ENCODE results near the gene BUD31.

The BUD31 gene

DNA sequence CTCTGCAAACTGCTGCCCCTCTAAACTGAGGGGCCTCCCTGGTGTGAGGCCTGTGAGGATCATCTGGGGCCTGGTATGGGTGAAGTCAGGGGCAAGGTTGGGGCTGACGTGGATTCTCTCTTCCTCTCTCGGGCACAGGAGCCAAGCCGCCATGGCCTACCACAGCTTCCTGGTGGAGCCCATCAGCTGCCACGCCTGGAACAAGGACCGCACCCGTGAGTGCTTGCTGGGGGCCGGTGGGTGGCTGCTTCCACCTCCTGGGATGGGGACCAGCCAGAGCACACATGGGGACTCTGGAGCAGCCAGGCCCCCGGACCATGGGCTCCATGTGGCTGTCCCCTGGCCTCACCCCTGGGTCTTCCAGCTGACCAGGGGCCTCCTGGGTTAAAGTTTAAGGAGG, 23.2 kb upstream of the BUD31 start:
- TF ChIP-seq ZNF768 (tag by site-specific recombination; IDR thresholded peaks at IDR 0.05), result no peak
- peak; percentile 35; the same call in 1 of the 2 replicates for TF ChIP-seq GLIS2 (tag by site-specific recombination; IDR thresholded peaks at IDR 0.05)
- CTCF ChIA-PET, result interaction anchor here (0.6 to 1.3 kb wide), 2 partner anchors 73 to 1479 kb away, joined by 3 to 4 read pairs; no protein-coding TSS in a partner anchor
- no peak overlapping the region for H3K27ac ChIP-seq (ENCODE audit: extremely low read depth, low read depth, low read length)
- peaks cover 4 to 24% of the 10 kb centered on the region in 2 experiments; a peak in 2 of 3 replicates for H3K36me3 ChIP-seq (ENCODE audit: control insufficient read depth in 2 of 2, insufficient read depth in 1 of 2, low read length in 2 of 2)
- no peaks in the 10 kb centered on the region for H3K9me3 ChIP-seq (ENCODE audit: control insufficient read depth, insufficient read depth, low read depth, low read length)
- H3K4me1 ChIP-seq (ENCODE audit: control insufficient read depth, insufficient read depth, low read length), result no peaks in the 10 kb centered on the region
- POLR2A ChIA-PET, result interaction anchor here (0.5 kb wide), 1 partner anchor 20 kb away, joined by 3 read pairs; no protein-coding TSS in a partner anchor
- no peak overlapping the region for H3K4me3 ChIP-seq (ENCODE audit: low read depth, low read length)

DNA sequence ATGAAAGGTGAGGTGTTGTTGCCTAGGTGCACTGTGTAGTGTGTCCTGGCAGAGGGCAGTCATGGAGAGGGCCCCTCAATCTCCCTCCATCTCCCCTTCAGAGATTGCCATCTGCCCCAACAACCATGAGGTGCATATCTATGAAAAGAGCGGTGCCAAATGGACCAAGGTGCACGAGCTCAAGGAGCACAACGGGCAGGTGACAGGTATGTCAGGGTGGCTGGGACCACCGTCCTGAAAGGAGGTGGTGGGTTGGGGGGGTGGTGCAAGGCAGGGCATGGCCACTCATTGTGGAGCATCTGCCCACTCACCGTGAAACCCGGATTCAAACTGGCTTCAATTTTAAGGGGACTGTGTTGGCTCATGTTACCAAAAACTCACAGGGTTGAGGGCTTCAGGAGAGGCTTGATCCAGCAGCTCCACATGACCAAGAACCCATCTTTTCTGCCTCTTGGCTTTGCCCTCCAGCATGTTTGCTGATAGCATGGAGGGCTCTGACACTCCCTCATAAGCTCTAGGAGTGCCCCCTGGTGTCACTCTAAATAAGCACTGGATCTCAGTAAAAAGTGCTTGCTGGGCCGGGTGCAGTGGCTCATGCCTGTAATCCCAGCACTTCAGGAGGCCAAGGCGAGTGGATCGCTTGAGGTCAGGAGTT, 22.1 kb upstream of the BUD31 start:
- no peak overlapping the region for H3K4me3 ChIP-seq (ENCODE audit: low read depth, low read length)
- no peak overlapping the region for H3K27ac ChIP-seq (ENCODE audit: extremely low read depth, low read depth, low read length)
- H3K36me3 ChIP-seq (ENCODE audit: control insufficient read depth in 2 of 2, insufficient read depth in 1 of 2, low read length in 2 of 2), result peaks cover 12 to 29% of the 10 kb centered on the region in 2 experiments; a peak in 2 of 3 replicates
- POLR2A ChIA-PET, result no interaction called here
- CTCF ChIA-PET, result interaction anchor here (0.6 to 1.7 kb wide), 7 partner anchors 9 to 107 kb away, joined by 3 to 10 read pairs (median 3); no protein-coding TSS in a partner anchor
- H3K4me1 ChIP-seq (ENCODE audit: control insufficient read depth, insufficient read depth, low read length), result no peaks in the 10 kb centered on the region
- no peaks in the 10 kb centered on the region for H3K9me3 ChIP-seq (ENCODE audit: control insufficient read depth, insufficient read depth, low read depth, low read length)
- TF ChIP-seq, protein P1, sequence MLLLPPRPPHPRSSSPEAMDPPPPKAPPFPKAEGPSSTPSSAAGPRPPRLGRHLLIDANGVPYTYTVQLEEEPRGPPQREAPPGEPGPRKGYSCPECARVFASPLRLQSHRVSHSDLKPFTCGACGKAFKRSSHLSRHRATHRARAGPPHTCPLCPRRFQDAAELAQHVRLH (tag by site-specific recombination; IDR thresholded peaks at IDR 0.05), result 0 out of 2 replicates have a peak, but pooled peaks have one; percentile 36
- TF ChIP-seq, protein P2, sequence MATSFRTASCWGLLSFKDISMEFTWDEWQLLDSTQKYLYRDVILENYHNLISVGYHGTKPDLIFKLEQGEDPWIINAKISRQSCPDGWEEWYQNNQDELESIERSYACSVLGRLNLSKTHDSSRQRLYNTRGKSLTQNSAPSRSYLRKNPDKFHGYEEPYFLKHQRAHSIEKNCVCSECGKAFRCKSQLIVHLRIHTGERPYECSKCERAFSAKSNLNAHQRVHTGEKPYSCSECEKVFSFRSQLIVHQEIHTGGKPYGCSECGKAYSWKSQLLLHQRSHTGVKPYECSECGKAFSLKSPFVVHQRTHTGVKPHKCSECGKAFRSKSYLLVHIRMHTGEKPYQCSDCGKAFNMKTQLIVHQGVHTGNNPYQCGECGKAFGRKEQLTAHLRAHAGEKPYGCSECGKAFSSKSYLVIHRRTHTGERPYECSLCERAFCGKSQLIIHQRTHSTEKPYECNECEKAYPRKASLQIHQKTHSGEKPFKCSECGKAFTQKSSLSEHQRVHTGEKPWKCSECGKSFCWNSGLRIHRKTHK (tag by site-specific recombination; IDR thresholded peaks at IDR 0.05), result no peak
- TF ChIP-seq, protein P3, sequence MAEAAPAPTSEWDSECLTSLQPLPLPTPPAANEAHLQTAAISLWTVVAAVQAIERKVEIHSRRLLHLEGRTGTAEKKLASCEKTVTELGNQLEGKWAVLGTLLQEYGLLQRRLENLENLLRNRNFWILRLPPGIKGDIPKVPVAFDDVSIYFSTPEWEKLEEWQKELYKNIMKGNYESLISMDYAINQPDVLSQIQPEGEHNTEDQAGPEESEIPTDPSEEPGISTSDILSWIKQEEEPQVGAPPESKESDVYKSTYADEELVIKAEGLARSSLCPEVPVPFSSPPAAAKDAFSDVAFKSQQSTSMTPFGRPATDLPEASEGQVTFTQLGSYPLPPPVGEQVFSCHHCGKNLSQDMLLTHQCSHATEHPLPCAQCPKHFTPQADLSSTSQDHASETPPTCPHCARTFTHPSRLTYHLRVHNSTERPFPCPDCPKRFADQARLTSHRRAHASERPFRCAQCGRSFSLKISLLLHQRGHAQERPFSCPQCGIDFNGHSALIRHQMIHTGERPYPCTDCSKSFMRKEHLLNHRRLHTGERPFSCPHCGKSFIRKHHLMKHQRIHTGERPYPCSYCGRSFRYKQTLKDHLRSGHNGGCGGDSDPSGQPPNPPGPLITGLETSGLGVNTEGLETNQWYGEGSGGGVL (tag by site-specific recombination; IDR thresholded peaks at IDR 0.05), result no peak
- TF ChIP-seq, protein P4, sequence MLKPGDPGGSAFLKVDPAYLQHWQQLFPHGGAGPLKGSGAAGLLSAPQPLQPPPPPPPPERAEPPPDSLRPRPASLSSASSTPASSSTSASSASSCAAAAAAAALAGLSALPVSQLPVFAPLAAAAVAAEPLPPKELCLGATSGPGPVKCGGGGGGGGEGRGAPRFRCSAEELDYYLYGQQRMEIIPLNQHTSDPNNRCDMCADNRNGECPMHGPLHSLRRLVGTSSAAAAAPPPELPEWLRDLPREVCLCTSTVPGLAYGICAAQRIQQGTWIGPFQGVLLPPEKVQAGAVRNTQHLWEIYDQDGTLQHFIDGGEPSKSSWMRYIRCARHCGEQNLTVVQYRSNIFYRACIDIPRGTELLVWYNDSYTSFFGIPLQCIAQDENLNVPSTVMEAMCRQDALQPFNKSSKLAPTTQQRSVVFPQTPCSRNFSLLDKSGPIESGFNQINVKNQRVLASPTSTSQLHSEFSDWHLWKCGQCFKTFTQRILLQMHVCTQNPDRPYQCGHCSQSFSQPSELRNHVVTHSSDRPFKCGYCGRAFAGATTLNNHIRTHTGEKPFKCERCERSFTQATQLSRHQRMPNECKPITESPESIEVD (tag by site-specific recombination; IDR thresholded peaks at IDR 0.05), result no peak
- TF ChIP-seq ZNF621 (tag by site-specific recombination; IDR thresholded peaks at IDR 0.05) (no peak), ZNF654 (tag by site-specific recombination; IDR thresholded peaks at IDR 0.05; ENCODE audit: low read depth) (peak; percentile 55), ZNF184 (tag by site-specific recombination; IDR thresholded peaks at IDR 0.05) (no peak), ZBTB48 (tag by site-specific recombination; IDR thresholded peaks at IDR 0.05) (no peak), ZNF548 (tag by site-specific recombination; IDR thresholded peaks at IDR 0.05) (no peak), ZNF324 (tag by site-specific recombination; IDR thresholded peaks at IDR 0.05) (no peak)
- TF ChIP-seq, protein P5, sequence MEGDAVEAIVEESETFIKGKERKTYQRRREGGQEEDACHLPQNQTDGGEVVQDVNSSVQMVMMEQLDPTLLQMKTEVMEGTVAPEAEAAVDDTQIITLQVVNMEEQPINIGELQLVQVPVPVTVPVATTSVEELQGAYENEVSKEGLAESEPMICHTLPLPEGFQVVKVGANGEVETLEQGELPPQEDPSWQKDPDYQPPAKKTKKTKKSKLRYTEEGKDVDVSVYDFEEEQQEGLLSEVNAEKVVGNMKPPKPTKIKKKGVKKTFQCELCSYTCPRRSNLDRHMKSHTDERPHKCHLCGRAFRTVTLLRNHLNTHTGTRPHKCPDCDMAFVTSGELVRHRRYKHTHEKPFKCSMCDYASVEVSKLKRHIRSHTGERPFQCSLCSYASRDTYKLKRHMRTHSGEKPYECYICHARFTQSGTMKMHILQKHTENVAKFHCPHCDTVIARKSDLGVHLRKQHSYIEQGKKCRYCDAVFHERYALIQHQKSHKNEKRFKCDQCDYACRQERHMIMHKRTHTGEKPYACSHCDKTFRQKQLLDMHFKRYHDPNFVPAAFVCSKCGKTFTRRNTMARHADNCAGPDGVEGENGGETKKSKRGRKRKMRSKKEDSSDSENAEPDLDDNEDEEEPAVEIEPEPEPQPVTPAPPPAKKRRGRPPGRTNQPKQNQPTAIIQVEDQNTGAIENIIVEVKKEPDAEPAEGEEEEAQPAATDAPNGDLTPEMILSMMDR (tag by site-specific recombination; IDR thresholded peaks at IDR 0.05), result peak; percentile 65; the same call in 1 of the 2 replicates
- TF ChIP-seq, protein P6, sequence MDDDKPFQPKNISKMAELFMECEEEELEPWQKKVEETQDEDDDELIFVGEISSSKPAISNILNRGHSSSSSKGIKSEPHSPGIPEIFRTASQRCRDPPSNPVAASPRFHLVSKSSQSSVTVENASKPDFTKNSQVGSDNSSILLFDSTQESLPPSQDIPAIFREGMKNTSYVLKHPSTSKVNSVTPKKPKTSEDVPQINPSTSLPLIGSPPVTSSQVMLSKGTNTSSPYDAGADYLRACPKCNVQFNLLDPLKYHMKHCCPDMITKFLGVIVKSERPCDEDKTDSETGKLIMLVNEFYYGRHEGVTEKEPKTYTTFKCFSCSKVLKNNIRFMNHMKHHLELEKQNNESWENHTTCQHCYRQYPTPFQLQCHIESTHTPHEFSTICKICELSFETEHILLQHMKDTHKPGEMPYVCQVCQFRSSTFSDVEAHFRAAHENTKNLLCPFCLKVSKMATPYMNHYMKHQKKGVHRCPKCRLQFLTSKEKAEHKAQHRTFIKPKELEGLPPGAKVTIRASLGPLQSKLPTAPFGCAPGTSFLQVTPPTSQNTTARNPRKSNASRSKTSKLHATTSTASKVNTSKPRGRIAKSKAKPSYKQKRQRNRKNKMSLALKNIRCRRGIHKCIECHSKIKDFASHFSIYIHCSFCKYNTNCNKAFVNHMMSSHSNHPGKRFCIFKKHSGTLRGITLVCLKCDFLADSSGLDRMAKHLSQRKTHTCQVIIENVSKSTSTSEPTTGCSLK (tag by site-specific recombination; IDR thresholded peaks at IDR 0.05), result no peak
- TF ChIP-seq, protein P7, sequence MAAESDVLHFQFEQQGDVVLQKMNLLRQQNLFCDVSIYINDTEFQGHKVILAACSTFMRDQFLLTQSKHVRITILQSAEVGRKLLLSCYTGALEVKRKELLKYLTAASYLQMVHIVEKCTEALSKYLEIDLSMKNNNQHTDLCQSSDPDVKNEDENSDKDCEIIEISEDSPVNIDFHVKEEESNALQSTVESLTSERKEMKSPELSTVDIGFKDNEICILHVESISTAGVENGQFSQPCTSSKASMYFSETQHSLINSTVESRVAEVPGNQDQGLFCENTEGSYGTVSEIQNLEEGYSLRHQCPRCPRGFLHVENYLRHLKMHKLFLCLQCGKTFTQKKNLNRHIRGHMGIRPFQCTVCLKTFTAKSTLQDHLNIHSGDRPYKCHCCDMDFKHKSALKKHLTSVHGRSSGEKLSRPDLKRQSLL (tag by site-specific recombination; IDR thresholded peaks at IDR 0.05), result 0 out of 2 replicates have a peak, but pooled peaks have one; percentile 42
- TF ChIP-seq, protein P8, sequence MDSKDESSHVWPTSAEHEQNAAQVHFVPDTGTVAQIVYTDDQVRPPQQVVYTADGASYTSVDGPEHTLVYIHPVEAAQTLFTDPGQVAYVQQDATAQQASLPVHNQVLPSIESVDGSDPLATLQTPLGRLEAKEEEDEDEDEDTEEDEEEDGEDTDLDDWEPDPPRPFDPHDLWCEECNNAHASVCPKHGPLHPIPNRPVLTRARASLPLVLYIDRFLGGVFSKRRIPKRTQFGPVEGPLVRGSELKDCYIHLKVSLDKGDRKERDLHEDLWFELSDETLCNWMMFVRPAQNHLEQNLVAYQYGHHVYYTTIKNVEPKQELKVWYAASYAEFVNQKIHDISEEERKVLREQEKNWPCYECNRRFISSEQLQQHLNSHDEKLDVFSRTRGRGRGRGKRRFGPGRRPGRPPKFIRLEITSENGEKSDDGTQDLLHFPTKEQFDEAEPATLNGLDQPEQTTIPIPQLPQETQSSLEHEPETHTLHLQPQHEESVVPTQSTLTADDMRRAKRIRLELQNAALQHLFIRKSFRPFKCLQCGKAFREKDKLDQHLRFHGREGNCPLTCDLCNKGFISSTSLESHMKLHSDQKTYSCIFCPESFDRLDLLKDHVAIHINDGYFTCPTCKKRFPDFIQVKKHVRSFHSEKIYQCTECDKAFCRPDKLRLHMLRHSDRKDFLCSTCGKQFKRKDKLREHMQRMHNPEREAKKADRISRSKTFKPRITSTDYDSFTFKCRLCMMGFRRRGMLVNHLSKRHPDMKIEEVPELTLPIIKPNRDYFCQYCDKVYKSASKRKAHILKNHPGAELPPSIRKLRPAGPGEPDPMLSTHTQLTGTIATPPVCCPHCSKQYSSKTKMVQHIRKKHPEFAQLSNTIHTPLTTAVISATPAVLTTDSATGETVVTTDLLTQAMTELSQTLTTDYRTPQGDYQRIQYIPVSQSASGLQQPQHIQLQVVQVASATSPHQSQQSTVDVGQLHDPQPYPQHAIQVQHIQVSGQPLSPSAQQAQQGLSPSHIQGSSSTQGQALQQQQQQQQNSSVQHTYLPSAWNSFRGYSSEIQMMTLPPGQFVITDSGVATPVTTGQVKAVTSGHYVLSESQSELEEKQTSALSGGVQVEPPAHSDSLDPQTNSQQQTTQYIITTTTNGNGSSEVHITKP (tag by site-specific recombination; IDR thresholded peaks at IDR 0.05), result peak; percentile 28; the same call in 1 of the 2 replicates

Measured in HEK293 (cell line).